Measurements from ENCODE around the gene GCNA.

The GCNA gene

GRCh38 chrX:71617742-71618141, 39.5 kb downstream of the GCNA start:
- TF ChIP-seq CTCF (IDR thresholded peaks at IDR 0.05; ENCODE audit: extremely low read depth, missing control alignments): no peak
- DNase-seq (ENCODE audit: low spot score): no peak

GRCh38 chrX:71618303-71618721, 40.1 kb downstream of the GCNA start, which contains the start of gene CXCR3:
TSS of gene CXCR3 (minus strand) at chrX:71618511. CDS start at chrX:71618449, 62 bp downstream.
- peak; percentile 43 for DNase-seq (ENCODE audit: low spot score)
- TF ChIP-seq CTCF (IDR thresholded peaks at IDR 0.05; ENCODE audit: extremely low read depth, missing control alignments): no peak

- TF ChIP-seq CTCF (IDR thresholded peaks at IDR 0.05; ENCODE audit: extremely low read depth, missing control alignments): no peak
- no peak for DNase-seq (ENCODE audit: low spot score)
Measured at GRCh38 chrX:71618787-71619186, 40.5 kb downstream of the GCNA start.

- no peak for TF ChIP-seq CTCF (IDR thresholded peaks at IDR 0.05; ENCODE audit: extremely low read depth, missing control alignments)
- DNase-seq (ENCODE audit: low spot score): no peak
Measured at GRCh38 chrX:71619193-71619592, 41.0 kb downstream of the GCNA start.

GRCh38 chrX:71619986-71620385, 41.7 kb downstream of the GCNA start:
- DNase-seq (ENCODE audit: low spot score): no peak
- no peak for TF ChIP-seq CTCF (IDR thresholded peaks at IDR 0.05; ENCODE audit: extremely low read depth, missing control alignments)

- no peak for DNase-seq (ENCODE audit: low spot score)
- no peak for TF ChIP-seq CTCF (IDR thresholded peaks at IDR 0.05; ENCODE audit: extremely low read depth, missing control alignments)
Measured at GRCh38 chrX:71621603-71622002, 43.4 kb downstream of the GCNA start.

- TF ChIP-seq CTCF (IDR thresholded peaks at IDR 0.05; ENCODE audit: extremely low read depth, missing control alignments): no peak
- DNase-seq (ENCODE audit: low spot score): no peak
Measured at GRCh38 chrX:71622032-71622575, 43.9 kb downstream of the GCNA start.
